B cell (primary cell): ENCODE results near the gene DNAH6. TPM values are rescaled to one million over a fixed set of nuclear protein-coding genes. Genes with fewer than 3 reads are reported as not detected.
A peak's percentile ranks its signal among the peaks of the same experiment; 100 is the strongest.

ENCODE experiments used
- ATAC-seq: fragments of 200-7000 bp; cut with Tn5 transposase; one replicate; pipeline ENCODE4 v1.10.0; 2021; ENCODE audit warnings: low read depth, mild to moderate bottlenecking, moderate number of reproducible peaks, moderate library complexity
- CTCF ChIA-PET: fragments of 350-600 bp; sonication (Branson Sonifier 250); formaldehyde crosslinking; loops from one replicate; lab custom pipeline; 2021; ENCODE audit warnings: antibody characterized with exemption, inconsistent platforms; lab: Charles Lee
- POLR2A ChIA-PET: fragments of 350-600 bp; sonication (Branson Sonifier 250); formaldehyde crosslinking; loops from one replicate; lab custom pipeline; 2021; ENCODE audit warnings: antibody characterized with exemption; lab: Charles Lee
- DNase-seq: peaks from one replicate; pipeline ENCODE4 v3.0.0; 2013
- H2AFZ ChIP-seq: 2 replicates; pipeline ENCODE4 v1.6.1; 2012; ENCODE audit warnings: mild to moderate bottlenecking, low read depth, low read length; ENCODE audit not compliant: insufficient read depth, poor library complexity, severe bottlenecking
- H3K27ac ChIP-seq, 2 donors: 1 replicate in 1 of 2; 2 replicates in 1 of 2; pipeline ENCODE4 v1.5.1; 2012 to 2013; ENCODE audit warnings: low read length in 2 of 2, mild to moderate bottlenecking in 2 of 2, moderate library complexity in 1 of 2
- H3K27me3 ChIP-seq, 4 experiments: fragments of 200-600 bp in 1 of 4; sonication (generic) in 1 of 4; replicated peaks in 1 of 4; 1 replicate in 2 of 4; 2 replicates in 2 of 4; pipeline versions ENCODE4 v1.6.1 to v1.7.0; 2013 to 2016; ENCODE audit warnings: low read length in 3 of 4, mild to moderate bottlenecking in 2 of 4, mixed read lengths in 1 of 4, moderate library complexity in 1 of 4; ENCODE audit not compliant: insufficient read depth in 4 of 4, control insufficient read depth in 3 of 4; ENCODE audit errors: control extremely low read depth in 1 of 4
- H3K36me3 ChIP-seq, 2 experiments: replicated peaks in 1 of 2; 1 replicate in 1 of 2; 2 replicates in 1 of 2; pipeline versions ENCODE4 v1.6.1 to v1.7.1; 2013; ENCODE audit warnings: low read length in 1 of 2; ENCODE audit not compliant: insufficient read depth in 2 of 2, control insufficient read depth in 1 of 2; ENCODE audit errors: control extremely low read depth in 1 of 2, extremely low read depth in 1 of 2
- H3K4me1 ChIP-seq, 2 donors: fragments of 200-600 bp in 1 of 2; sonication (generic) in 1 of 2; 1 replicate in 1 of 2; 2 replicates in 1 of 2; pipeline versions ENCODE4 v1.5.1 to v1.6.1; 2013 to 2017; ENCODE audit warnings: low read length in 2 of 2; ENCODE audit not compliant: control insufficient read depth in 2 of 2, insufficient read depth in 2 of 2
- H3K4me2 ChIP-seq: replicated peaks from 2 replicates; pipeline ENCODE3; 2012; ENCODE audit warnings: mild to moderate bottlenecking, low read depth, low read length; ENCODE audit not compliant: poor library complexity, severe bottlenecking
- H3K4me3 ChIP-seq, 5 experiments: fragments of 200-600 bp in 1 of 5; sonication (generic) in 1 of 5; 1 replicate in 3 of 5; 2 replicates in 2 of 5; pipeline versions ENCODE4 v1.5.1 to v1.7.0; 2011 to 2016; ENCODE audit warnings: low read length in 4 of 5, mild to moderate bottlenecking in 4 of 5, low read depth in 2 of 5, control low read depth in 1 of 5, moderate library complexity in 1 of 5; ENCODE audit not compliant: insufficient read depth in 1 of 5; ENCODE audit errors: control extremely low read depth in 1 of 5, extremely low read depth in 1 of 5
- H3K79me2 ChIP-seq: fragments of 200-600 bp; sonication (generic); one replicate; pipeline ENCODE4 v1.6.0; 2016; ENCODE audit warnings: low read length; ENCODE audit not compliant: control insufficient read depth, insufficient read depth
- H3K9ac ChIP-seq: fragments of 200-600 bp; sonication (generic); 2 replicates; pipeline ENCODE4 v1.6.1; 2017; ENCODE audit warnings: mild to moderate bottlenecking, low read length, moderate library complexity
- H3K9me3 ChIP-seq, 3 donors: one replicate each; pipeline versions ENCODE4 v1.6.1 to v1.7.1; 2013; ENCODE audit warnings: low read length in 2 of 3; ENCODE audit not compliant: control insufficient read depth in 2 of 3, insufficient read depth in 1 of 3; ENCODE audit errors: control extremely low read depth in 1 of 3
- H4K20me1 ChIP-seq: 2 replicates; pipeline ENCODE4 v1.6.0; 2012; ENCODE audit warnings: mild to moderate bottlenecking, low read length; ENCODE audit not compliant: insufficient read depth, control insufficient read depth, poor library complexity, severe bottlenecking
- H3K27ac Mint-ChIP-seq: one replicate; pipeline ENCODE4 v1.8.0; 2021; ENCODE audit warnings: mixed read lengths
- H3K27me3 Mint-ChIP-seq: one replicate; pipeline ENCODE4 v1.8.0; 2021; ENCODE audit warnings: mixed read lengths
- H3K4me1 Mint-ChIP-seq: one replicate; pipeline ENCODE4 v1.8.0; 2021; ENCODE audit warnings: mixed read lengths
- H3K4me3 Mint-ChIP-seq: one replicate; pipeline ENCODE4 v1.8.0; 2021; ENCODE audit warnings: mixed read lengths
- H3K9me3 Mint-ChIP-seq: one replicate; pipeline ENCODE4 v1.8.0; 2022; ENCODE audit warnings: mixed read lengths; ENCODE audit not compliant: insufficient read depth
- EZH2 ChIP-seq: IDR thresholded peaks from 2 replicates; pipeline ENCODE4 v1.6.1; 2012; ENCODE audit warnings: borderline replicate concordance, low read depth, mild to moderate bottlenecking, moderate library complexity, low read length; ENCODE audit not compliant: insufficient read depth, poor library complexity, severe bottlenecking
- WGBS: methylation state at CpG from one replicate; pipeline ENCODE4 v1.1.5; 2013; ENCODE audit warnings: missing lambda C conversion rate; ENCODE audit not compliant: insufficient coverage; 5-methylcytosine and 5-hydroxymethylcytosine counted together
- intact Hi-C: fragments of 100-400 bp; cut with micrococcal nuclease; formaldehyde crosslinking; loops from one replicate; pipeline ENCODE4 v1.10.0; 2022
- polyA plus RNA-seq: library from polyadenylated mRNA; depleted of rRNA; stranded (reverse); fragments of >200 nt; gene quantifications from 2 replicates; pipeline ENCODE4 v1.2.3, GENCODE V29; 2012
- total RNA-seq, 2 donors: library from RNA; stranded (reverse); fragments of 120-200 nt in 1 of 2; gene quantifications; 1 replicate in 1 of 2; 2 replicates in 1 of 2; pipeline versions ENCODE4 v1.2.3 to v1.2.4, GENCODE V29; 2013 to 2022
- TF ChIP-seq, protein P1 (sequence below): fragments of 200-600 bp; IDR thresholded peaks from one replicate; pipeline ENCODE4 v1.8.0; 2022; ENCODE audit warnings: antibody characterized with exemption, mild to moderate bottlenecking

DNAH6 gene
- total and polyA plus RNA-seq, 2 donors (not counting 1 experiment from before 2014, with no cell fraction given), result 0.01 to 1.9 TPM

DNA sequence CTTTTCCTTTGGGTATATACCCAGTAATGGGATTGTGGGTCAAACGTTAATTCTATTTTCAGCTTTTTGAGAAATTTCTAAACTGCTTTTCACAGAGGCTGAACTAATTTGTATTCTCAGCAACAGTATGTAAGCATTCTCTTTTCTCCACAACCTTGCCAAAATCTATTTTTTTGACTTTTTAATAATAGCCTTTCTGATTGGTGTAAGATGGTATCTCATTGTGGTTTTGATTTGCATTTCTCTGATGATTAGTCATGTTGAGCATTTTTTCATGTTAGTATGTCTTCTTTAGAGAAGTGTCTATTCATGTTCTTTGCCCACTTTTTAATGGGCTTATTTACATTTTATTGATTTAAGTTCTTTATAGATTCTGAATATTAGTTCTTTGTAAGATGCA is 219.1 kb downstream of the DNAH6 start:
- H2AFZ ChIP-seq, result no peak overlapping the region
- H3K27ac ChIP-seq, result no peak overlapping the region
- no CpG with 5 or more reads among the region's 1 CpG for WGBS
- no peak overlapping the region for H3K4me3 Mint-ChIP-seq
- no peak overlapping the region for H3K4me2 ChIP-seq
- peaks cover 4% of the 10 kb centered on the region for H3K9me3 Mint-ChIP-seq
- no peaks in the 10 kb centered on the region for H3K9me3 ChIP-seq
- H3K4me1 Mint-ChIP-seq, result peaks cover 3% of the 10 kb centered on the region
- H3K27ac Mint-ChIP-seq, result no peak overlapping the region
- no peaks in the 10 kb centered on the region for H3K4me1 ChIP-seq
- no peaks in the 10 kb centered on the region for H3K79me2 ChIP-seq
- CTCF ChIA-PET, result no interaction called here
- H3K36me3 ChIP-seq, result no peaks in the 10 kb centered on the region
- no peak overlapping the region for H3K9ac ChIP-seq
- H3K27me3 Mint-ChIP-seq, result peaks cover 28% of the 10 kb centered on the region
- no peaks in the 10 kb centered on the region for H4K20me1 ChIP-seq
- POLR2A ChIA-PET, result no interaction called here
- ATAC-seq, result no peak
- H3K4me3 ChIP-seq, result no peak overlapping the region
- peaks cover 0 to 8% (median 2%) of the 10 kb centered on the region in 4 experiments for H3K27me3 ChIP-seq
- intact Hi-C loops, result no loop called here
- DNase-seq, result no peak
- TF ChIP-seq, protein P1, sequence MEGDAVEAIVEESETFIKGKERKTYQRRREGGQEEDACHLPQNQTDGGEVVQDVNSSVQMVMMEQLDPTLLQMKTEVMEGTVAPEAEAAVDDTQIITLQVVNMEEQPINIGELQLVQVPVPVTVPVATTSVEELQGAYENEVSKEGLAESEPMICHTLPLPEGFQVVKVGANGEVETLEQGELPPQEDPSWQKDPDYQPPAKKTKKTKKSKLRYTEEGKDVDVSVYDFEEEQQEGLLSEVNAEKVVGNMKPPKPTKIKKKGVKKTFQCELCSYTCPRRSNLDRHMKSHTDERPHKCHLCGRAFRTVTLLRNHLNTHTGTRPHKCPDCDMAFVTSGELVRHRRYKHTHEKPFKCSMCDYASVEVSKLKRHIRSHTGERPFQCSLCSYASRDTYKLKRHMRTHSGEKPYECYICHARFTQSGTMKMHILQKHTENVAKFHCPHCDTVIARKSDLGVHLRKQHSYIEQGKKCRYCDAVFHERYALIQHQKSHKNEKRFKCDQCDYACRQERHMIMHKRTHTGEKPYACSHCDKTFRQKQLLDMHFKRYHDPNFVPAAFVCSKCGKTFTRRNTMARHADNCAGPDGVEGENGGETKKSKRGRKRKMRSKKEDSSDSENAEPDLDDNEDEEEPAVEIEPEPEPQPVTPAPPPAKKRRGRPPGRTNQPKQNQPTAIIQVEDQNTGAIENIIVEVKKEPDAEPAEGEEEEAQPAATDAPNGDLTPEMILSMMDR, result no peak
- TF ChIP-seq EZH2, result no peak

DNA sequence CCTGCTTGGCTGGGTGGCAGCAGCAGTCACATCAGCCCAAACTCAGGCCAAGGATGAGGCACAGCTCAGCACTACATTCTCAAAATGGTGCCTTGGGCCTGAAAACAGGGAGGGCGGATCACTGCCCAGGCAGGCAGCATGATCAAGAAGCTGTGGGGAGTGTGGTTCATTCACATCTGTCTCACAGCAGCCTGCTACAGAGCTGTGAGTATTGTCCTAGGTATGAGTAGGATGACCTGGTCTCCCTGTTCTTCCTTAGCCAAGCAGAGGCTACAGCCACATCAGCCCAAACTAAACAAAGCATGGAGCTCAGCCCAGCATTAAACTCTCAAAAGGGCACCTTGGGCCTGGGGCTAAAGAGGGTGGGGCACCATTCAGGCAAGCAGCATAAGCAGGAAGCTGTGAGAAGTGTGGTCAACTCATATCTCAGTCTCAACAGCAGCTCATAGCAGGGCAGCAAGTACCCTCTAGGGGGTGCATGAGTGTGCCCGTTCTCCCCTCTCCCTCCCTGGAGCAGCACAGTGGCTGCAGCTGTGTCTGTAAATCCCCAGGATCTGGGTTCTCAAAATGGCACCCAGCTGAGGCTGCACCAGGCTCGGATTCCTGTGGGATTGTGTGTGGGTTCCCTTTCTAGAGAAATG is 225.0 kb downstream of the DNAH6 start:
- peaks cover 3% of the 10 kb centered on the region for H3K4me1 Mint-ChIP-seq
- Histone ChIP-seq H3K4me1 (peaks cover 3 to 8% of the 10 kb centered on the region in 2 donors), H3K79me2 (no peaks in the 10 kb centered on the region), H3K4me3 (no peak overlapping the region), H3K9me3 (no peaks in the 10 kb centered on the region), H3K36me3 (no peaks in the 10 kb centered on the region), H4K20me1 (no peaks in the 10 kb centered on the region), H3K4me2 (no peak overlapping the region), H3K27ac (no peak overlapping the region), H3K27me3 (peaks cover 0 to 10% (median 4%) of the 10 kb centered on the region in 4 experiments), H3K9ac (no peak overlapping the region), H2AFZ (no peak overlapping the region)
- peaks cover 40% of the 10 kb centered on the region for H3K27me3 Mint-ChIP-seq
- ChIA-PET POLR2A (interaction anchor here (0.9 kb wide), 1 partner anchor 185 kb away, joined by 3 read pairs; no protein-coding TSS in a partner anchor), CTCF (interaction anchor here (0.5 to 2.2 kb wide), 11 partner anchors 9 to 559 kb away, joined by 3 to 12 read pairs (median 3); partner anchors contain the start of gene TMSB10)
- ATAC-seq (peak; percentile 77), DNase-seq (peak; percentile 52)
- no peak for TF ChIP-seq EZH2
- TF ChIP-seq, protein P1, result peak; percentile 41
- WGBS, result 67% methylated on average over 1 of the region's 3 CpGs
- no peak overlapping the region for H3K27ac Mint-ChIP-seq
- peaks cover 4% of the 10 kb centered on the region for H3K9me3 Mint-ChIP-seq
- intact Hi-C loops, result loop anchor here (5.0 kb wide), 1 partner anchor 141 kb away; the partner anchor contains the start of gene TRABD2A
- H3K4me3 Mint-ChIP-seq, result no peak overlapping the region
